H9 (cell line): ENCODE results near the gene ZDHHC9. TPM values are rescaled to one million over a fixed set of nuclear protein-coding genes. Genes with fewer than 3 reads are reported as not detected.

Source experiments
- DNase-seq: peaks from one replicate; pipeline ENCODE4 v3.0.0-alpha.2; 2017
- H2AFZ ChIP-seq: one replicate; pipeline ENCODE4 v1.6.1; 2013; ENCODE audit warnings: mild to moderate bottlenecking, low read length, control low read depth, moderate library complexity
- H2AK5ac ChIP-seq: 2 replicates; pipeline ENCODE4 v1.6.1; 2013; ENCODE audit warnings: low read length, control low read depth, mixed read lengths; ENCODE audit not compliant: insufficient read length
- H2BK120ac ChIP-seq: one replicate; pipeline ENCODE4 v1.6.1; 2013; ENCODE audit warnings: low read depth, mild to moderate bottlenecking, low read length, control low read depth, inconsistent platforms; ENCODE audit not compliant: poor library complexity, severe bottlenecking
- H2BK12ac ChIP-seq: 2 replicates; pipeline ENCODE4 v1.6.1; 2013; ENCODE audit warnings: low read length, control low read depth, mixed read lengths, low read depth; ENCODE audit not compliant: insufficient read length
- H2BK15ac ChIP-seq: 2 replicates; pipeline ENCODE4 v1.6.1; 2013; ENCODE audit warnings: low read depth, low read length, control low read depth
- H2BK20ac ChIP-seq: one replicate; pipeline ENCODE4 v1.6.1; 2013; ENCODE audit warnings: low read depth, mild to moderate bottlenecking, low read length, control low read depth, inconsistent platforms; ENCODE audit not compliant: poor library complexity, severe bottlenecking
- H2BK5ac ChIP-seq: 2 replicates; pipeline ENCODE4 v1.6.1; 2013; ENCODE audit warnings: low read length, control low read depth, mixed read lengths; ENCODE audit not compliant: insufficient read length
- H3K14ac ChIP-seq: 2 replicates; pipeline ENCODE4 v1.6.1; 2013; ENCODE audit warnings: low read length, control low read depth; ENCODE audit not compliant: insufficient read depth
- H3K18ac ChIP-seq: 2 replicates; pipeline ENCODE4 v1.6.1; 2013; ENCODE audit warnings: low read depth, mild to moderate bottlenecking, mixed read lengths, low read length, control low read depth; ENCODE audit not compliant: insufficient read length
- H3K23ac ChIP-seq: 2 replicates; pipeline ENCODE4 v1.6.1; 2013; ENCODE audit warnings: low read length, control low read depth, mixed read lengths, low read depth; ENCODE audit not compliant: insufficient read length
- H3K23me2 ChIP-seq: 2 replicates; pipeline ENCODE4 v1.6.1; 2013; ENCODE audit warnings: low read depth, mild to moderate bottlenecking, mixed read lengths, low read length, control low read depth; ENCODE audit not compliant: insufficient read length, poor library complexity, severe bottlenecking
- H3K27ac ChIP-seq: 2 replicates; pipeline ENCODE4 v1.5.1; 2013; ENCODE audit warnings: low read length, control low read depth, mixed read lengths, low read depth; ENCODE audit not compliant: insufficient read length
- H3K27me3 ChIP-seq: 2 replicates; pipeline ENCODE4 v1.6.1; 2013; ENCODE audit warnings: low read length, control low read depth, inconsistent platforms; ENCODE audit not compliant: insufficient read depth
- H3K4ac ChIP-seq: 2 replicates; pipeline ENCODE4 v1.6.1; 2013; ENCODE audit warnings: low read depth, mild to moderate bottlenecking, control low read depth, inconsistent platforms, low read length, moderate library complexity
- H3K4me1 ChIP-seq: 2 replicates; pipeline ENCODE4 v1.6.1; 2013; ENCODE audit warnings: low read length, control low read depth, inconsistent platforms; ENCODE audit not compliant: insufficient read depth
- H3K4me2 ChIP-seq: 2 replicates; pipeline ENCODE4 v1.6.1; 2013; ENCODE audit warnings: low read length, control low read depth, mixed read lengths; ENCODE audit not compliant: insufficient read length, insufficient read depth
- H3K56ac ChIP-seq: 2 replicates; pipeline ENCODE4 v1.6.1; 2013; ENCODE audit warnings: low read depth, mild to moderate bottlenecking, mixed read lengths, low read length, control low read depth; ENCODE audit not compliant: insufficient read length
- H3K79me1 ChIP-seq: 2 replicates; pipeline ENCODE4 v1.6.1; 2013; ENCODE audit warnings: low read depth, mild to moderate bottlenecking, moderate library complexity, low read length, control low read depth, inconsistent platforms; ENCODE audit not compliant: insufficient read depth, poor library complexity, severe bottlenecking
- H3K79me2 ChIP-seq: 2 replicates; pipeline ENCODE4 v1.6.1; 2013; ENCODE audit warnings: low read length, control low read depth, inconsistent platforms; ENCODE audit not compliant: insufficient read depth
- H3K9ac ChIP-seq: 2 replicates; pipeline ENCODE4 v1.6.1; 2013; ENCODE audit warnings: low read length, control low read depth, mixed read lengths; ENCODE audit not compliant: insufficient read length; ENCODE audit errors: extremely low read depth
- H3K9me3 ChIP-seq: one replicate; pipeline ENCODE4 v1.6.1; 2013; ENCODE audit warnings: low read depth, low read length, inconsistent platforms; ENCODE audit not compliant: control insufficient read depth
- H3T11ph ChIP-seq: one replicate; pipeline ENCODE4 v1.6.1; 2013; ENCODE audit warnings: mild to moderate bottlenecking, low read length, control low read depth, inconsistent platforms
- H4K20me1 ChIP-seq: one replicate; pipeline ENCODE4 v1.6.1; 2013; ENCODE audit not compliant: control insufficient read depth, insufficient read length, insufficient read depth
- H4K5ac ChIP-seq: 2 replicates; pipeline ENCODE4 v1.6.1; 2013; ENCODE audit warnings: low read depth, mild to moderate bottlenecking, mixed read lengths, low read length, control low read depth; ENCODE audit not compliant: insufficient read length
- H4K8ac ChIP-seq: replicated peaks from 2 replicates; pipeline ENCODE4 v1.6.1; 2013; ENCODE audit warnings: low read length, control low read depth, mixed read lengths, low read depth; ENCODE audit not compliant: insufficient read length
- H4K91ac ChIP-seq: 2 replicates; pipeline ENCODE4 v1.6.1; 2013; ENCODE audit warnings: low read depth, mild to moderate bottlenecking, moderate library complexity, mixed read lengths, low read length, control low read depth; ENCODE audit not compliant: insufficient read length
- H3K27ac Mint-ChIP-seq, 3 experiments: 2 replicates in 2 of 3; 3 replicates in 1 of 3; pipeline ENCODE4 v1.8.0; 2020 to 2021; ENCODE audit warnings: mixed read lengths in 3 of 3, mild to moderate bottlenecking in 1 of 3, moderate library complexity in 1 of 3
- H3K27me3 Mint-ChIP-seq: 2 replicates; pipeline ENCODE4 v1.8.0; 2021; ENCODE audit warnings: low read depth, mild to moderate bottlenecking, moderate library complexity, mixed read lengths
- H3K36me3 Mint-ChIP-seq, 3 experiments: 2 replicates in 2 of 3; 3 replicates in 1 of 3; pipeline ENCODE4 v1.8.0; 2020 to 2021; ENCODE audit warnings: low read depth in 3 of 3, mixed read lengths in 3 of 3; ENCODE audit not compliant: insufficient read depth in 1 of 3
- H3K4me1 Mint-ChIP-seq, 2 experiments: 2 replicates each; pipeline ENCODE4 v1.8.0; 2020; ENCODE audit warnings: mixed read lengths in 2 of 2
- H3K4me3 Mint-ChIP-seq, 2 experiments: 2 replicates in 1 of 2; 3 replicates in 1 of 2; pipeline ENCODE4 v1.8.0; 2020 to 2021; ENCODE audit warnings: mild to moderate bottlenecking in 2 of 2, mixed read lengths in 2 of 2, moderate library complexity in 1 of 2
- H3K9me3 Mint-ChIP-seq, 2 experiments: 2 replicates in 1 of 2; 3 replicates in 1 of 2; pipeline ENCODE4 v1.8.0; 2020; ENCODE audit warnings: mild to moderate bottlenecking in 2 of 2, mixed read lengths in 2 of 2, moderate library complexity in 1 of 2
- WGBS: extraction: QIAGEN DNeasy Blood & Tissue Kit; methylation state at CpG from one replicate; pipeline ENCODE4 v1.1.7; 2013; ENCODE audit warnings: missing lambda C conversion rate, low lambda C conversion rate, mixed read lengths; ENCODE audit not compliant: insufficient read length; ENCODE audit errors: extremely low coverage; 5-methylcytosine and 5-hydroxymethylcytosine counted together
- total RNA-seq: library from RNA; stranded (reverse); gene quantifications from 2 replicates; pipeline ENCODE4 v1.2.1, GENCODE V29; 2021
- TF ChIP-seq, protein P1 (sequence below): fragments of 200-600 bp; sonication (generic); conservative IDR thresholded peaks from 3 replicates; pipeline ENCODE4 v1.8.0; 2021; ENCODE audit warnings: antibody characterized with exemption, mild to moderate bottlenecking

Gene ZDHHC9
- total RNA-seq, 1 experiment from 2014 or later, result 21.0 TPM

DNA sequence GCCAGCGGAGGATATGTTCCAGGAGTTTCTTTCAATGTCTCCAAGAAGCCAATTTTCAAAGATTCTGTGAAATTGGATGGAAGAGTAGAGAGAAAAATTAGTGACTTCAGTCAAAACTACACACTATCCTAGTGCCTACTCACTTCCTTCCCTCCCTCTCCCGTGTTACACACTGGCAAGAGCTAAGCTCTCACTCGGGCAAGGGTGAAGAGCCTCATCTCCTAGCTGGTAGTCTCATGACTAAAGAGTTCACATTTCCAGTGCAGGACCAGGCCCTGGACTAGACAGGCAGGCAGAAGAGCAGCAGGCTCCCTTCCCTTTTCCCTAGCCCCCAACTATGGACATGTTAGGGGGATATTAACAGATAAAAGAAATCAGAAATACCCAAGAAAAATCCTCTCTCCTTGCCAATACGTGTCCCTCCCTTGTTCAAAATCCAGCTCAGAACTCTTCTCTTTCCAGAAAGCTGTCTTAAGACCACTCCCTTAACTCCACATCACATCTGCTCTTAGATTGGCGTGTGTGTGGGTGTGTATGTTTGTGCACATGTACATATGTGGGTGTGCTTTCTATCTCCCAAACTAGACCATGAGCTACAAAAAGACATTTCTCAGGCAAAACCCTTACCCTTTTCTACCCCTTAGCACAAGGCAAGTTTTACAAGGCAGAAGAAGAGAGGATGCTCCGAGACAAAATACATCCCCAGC, 29.9 kb downstream of the ZDHHC9 start:
- Histone ChIP-seq H2BK20ac (no peak overlapping the region), H4K20me1 (no peaks in the 10 kb centered on the region), H3K27ac (no peak overlapping the region), H3K4me2 (no peak overlapping the region), H2BK120ac (no peak overlapping the region), H2BK5ac (no peak overlapping the region), H3T11ph (no peak overlapping the region), H3K23ac (no peak overlapping the region), H2AFZ (no peak overlapping the region), H3K56ac (no peak overlapping the region), H3K4me1 (no peaks in the 10 kb centered on the region), H3K9ac (no peak overlapping the region), H4K5ac (no peak overlapping the region), H2BK15ac (no peak overlapping the region), H3K14ac (no peak overlapping the region), H2AK5ac (no peak overlapping the region), H4K8ac (no peak overlapping the region), H3K4ac (no peak overlapping the region), H3K79me2 (no peaks in the 10 kb centered on the region), H4K91ac (no peak overlapping the region), H3K23me2 (no peaks in the 10 kb centered on the region), H3K18ac (no peak overlapping the region), H3K79me1 (no peaks in the 10 kb centered on the region), H3K27me3 (no peaks in the 10 kb centered on the region), H2BK12ac (no peak overlapping the region), H3K9me3 (peaks cover 5% of the 10 kb centered on the region)
- Mint-ChIP-seq H3K27ac (no peak overlapping the region), H3K27me3 (no peaks in the 10 kb centered on the region), H3K9me3 (peaks cover 0 to 50% of the 10 kb centered on the region in 2 experiments; a peak in 2 of 5 replicates), H3K4me3 (no peak overlapping the region), H3K4me1 (no peaks in the 10 kb centered on the region), H3K36me3 (peaks cover 34 to 44% (median 36%) of the 10 kb centered on the region in 3 experiments)
- WGBS, result no CpG with 5 or more reads among the region's 6 CpGs
- TF ChIP-seq, protein P1, sequence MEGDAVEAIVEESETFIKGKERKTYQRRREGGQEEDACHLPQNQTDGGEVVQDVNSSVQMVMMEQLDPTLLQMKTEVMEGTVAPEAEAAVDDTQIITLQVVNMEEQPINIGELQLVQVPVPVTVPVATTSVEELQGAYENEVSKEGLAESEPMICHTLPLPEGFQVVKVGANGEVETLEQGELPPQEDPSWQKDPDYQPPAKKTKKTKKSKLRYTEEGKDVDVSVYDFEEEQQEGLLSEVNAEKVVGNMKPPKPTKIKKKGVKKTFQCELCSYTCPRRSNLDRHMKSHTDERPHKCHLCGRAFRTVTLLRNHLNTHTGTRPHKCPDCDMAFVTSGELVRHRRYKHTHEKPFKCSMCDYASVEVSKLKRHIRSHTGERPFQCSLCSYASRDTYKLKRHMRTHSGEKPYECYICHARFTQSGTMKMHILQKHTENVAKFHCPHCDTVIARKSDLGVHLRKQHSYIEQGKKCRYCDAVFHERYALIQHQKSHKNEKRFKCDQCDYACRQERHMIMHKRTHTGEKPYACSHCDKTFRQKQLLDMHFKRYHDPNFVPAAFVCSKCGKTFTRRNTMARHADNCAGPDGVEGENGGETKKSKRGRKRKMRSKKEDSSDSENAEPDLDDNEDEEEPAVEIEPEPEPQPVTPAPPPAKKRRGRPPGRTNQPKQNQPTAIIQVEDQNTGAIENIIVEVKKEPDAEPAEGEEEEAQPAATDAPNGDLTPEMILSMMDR, result no peak
- DNase-seq, result no peak
